ENCODE data around the gene UPK1A.

DNA sequence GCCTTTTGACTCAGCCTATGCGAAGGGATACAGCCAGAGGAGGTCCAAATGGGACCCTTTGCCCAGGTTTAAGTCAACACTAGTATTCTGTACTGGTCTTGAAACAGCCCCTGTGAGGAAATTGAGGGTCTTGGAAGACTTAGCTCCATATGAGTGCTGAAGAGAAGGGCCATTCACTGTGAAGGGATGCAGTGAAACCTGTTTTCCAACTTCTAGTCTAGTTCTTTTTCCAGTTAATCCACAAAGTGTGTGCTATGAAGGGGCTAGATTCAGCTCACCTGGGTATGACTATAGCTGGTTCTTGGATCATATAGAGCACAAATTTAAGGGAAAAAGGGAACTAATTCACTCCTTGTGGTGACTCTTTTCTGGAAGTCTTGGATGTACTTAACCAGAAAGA lies 42.1 kb downstream of the UPK1A start:
- TF ChIP-seq EZH2 (IDR thresholded peaks at IDR 0.05; ENCODE audit: borderline replicate concordance, low read length), result no peak
- TF ChIP-seq, protein P1, sequence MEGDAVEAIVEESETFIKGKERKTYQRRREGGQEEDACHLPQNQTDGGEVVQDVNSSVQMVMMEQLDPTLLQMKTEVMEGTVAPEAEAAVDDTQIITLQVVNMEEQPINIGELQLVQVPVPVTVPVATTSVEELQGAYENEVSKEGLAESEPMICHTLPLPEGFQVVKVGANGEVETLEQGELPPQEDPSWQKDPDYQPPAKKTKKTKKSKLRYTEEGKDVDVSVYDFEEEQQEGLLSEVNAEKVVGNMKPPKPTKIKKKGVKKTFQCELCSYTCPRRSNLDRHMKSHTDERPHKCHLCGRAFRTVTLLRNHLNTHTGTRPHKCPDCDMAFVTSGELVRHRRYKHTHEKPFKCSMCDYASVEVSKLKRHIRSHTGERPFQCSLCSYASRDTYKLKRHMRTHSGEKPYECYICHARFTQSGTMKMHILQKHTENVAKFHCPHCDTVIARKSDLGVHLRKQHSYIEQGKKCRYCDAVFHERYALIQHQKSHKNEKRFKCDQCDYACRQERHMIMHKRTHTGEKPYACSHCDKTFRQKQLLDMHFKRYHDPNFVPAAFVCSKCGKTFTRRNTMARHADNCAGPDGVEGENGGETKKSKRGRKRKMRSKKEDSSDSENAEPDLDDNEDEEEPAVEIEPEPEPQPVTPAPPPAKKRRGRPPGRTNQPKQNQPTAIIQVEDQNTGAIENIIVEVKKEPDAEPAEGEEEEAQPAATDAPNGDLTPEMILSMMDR (IDR thresholded peaks at IDR 0.05; ENCODE audit: low read length), result no peak

Data from OCI-LY1 (cell line).